GM21515 (cell line): ENCODE results near the gene C1QTNF1.

ENCODE experiments used
- ATAC-seq: cut with Tn5 transposase; IDR thresholded peaks from one replicate; pipeline ENCODE4 v1.9.1; 2021; ENCODE audit not compliant: unreplicated experiment

Gene C1QTNF1, protein sequence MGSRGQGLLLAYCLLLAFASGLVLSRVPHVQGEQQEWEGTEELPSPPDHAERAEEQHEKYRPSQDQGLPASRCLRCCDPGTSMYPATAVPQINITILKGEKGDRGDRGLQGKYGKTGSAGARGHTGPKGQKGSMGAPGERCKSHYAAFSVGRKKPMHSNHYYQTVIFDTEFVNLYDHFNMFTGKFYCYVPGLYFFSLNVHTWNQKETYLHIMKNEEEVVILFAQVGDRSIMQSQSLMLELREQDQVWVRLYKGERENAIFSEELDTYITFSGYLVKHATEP

DNA sequence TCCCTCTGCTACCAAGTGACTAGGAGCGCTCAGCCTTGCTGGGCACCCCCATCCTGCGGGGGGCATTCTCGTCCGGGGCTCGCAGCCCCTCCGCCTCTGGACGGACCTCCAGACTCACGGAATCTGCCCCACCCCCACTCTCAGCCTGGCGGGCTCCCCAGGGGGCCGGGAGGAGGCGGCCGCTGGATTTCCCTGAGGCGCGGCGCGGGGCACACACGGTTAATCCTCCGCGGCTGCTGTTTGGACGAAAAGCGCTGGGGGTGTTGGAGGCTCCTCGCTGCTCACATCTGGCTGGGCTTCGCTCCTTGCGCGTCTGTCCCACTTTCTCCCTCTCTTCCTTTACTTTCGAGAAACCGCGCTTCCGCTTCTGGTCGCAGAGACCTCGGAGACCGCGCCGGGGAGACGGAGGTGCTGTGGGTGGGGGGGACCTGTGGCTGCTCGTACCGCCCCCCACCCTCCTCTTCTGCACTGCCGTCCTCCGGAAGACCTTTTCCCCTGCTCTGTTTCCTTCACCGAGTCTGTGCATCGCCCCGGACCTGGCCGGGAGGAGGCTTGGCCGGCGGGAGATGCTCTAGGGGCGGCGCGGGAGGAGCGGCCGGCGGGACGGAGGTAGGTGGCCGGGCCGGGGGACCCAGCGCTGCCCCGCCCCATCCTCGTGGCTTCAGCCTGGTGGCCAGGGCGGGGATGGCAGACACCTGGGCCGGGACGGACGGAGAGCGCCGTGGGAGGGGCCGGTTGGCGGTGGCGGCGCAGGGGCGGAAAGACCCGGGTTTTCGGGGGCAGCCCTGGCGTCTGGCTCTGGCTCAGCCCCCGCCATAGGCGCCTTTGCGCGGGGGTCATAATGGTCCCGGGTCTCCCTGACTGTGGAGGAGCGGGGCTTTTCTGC is at the start of gene C1QTNF1:
TSS of gene C1QTNF1 (plus strand) at position 284 of the 886 bp plus-strand sequence. CDS start 19,800 bp downstream, outside the sequence.
- ATAC-seq: no peak

DNA sequence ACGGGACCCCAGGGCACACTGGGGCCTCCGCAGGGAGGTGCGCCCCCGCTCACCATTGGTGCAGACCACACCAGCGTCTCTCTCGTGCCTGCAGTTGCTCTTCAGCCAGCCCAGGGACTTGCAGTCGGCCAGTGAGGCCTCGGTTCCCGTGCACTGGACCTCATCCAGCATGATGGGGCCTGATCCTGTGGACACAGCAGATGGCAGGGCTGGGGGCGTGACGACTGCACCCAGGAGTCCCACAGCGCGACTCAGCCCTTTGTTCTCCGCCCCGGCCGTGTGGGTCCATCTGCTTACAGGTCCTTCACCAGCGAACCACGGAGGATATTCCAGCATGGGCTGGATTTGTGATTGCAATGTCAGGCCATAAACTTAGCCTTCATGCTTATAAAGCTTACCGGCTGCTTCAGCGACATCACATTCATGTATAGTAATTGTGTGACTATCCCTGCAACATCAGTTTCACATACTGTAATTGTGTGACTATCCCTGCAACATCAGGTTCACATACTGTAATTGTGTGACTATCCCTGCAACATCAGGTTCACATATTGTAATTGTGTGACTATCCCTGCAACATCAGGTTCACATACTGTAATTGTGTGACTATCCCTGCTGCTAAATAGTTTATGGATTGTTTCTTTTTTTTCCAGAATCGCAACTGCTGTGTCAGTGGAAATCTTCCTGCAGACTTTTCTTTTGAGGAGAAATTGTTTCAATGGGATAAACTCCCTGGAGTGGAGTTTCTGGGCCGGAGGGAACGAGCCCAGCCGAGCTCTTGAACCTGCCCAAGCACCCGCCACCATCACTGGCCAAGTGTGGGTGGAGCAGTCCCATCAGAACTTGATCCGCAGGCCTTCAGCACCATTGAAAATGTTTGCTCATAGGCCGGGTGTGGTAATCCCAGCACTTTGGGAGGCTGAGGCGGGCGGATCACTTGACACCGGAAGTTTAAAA is 49.1 kb upstream of the C1QTNF1 start:
- ATAC-seq: no peak

DNA sequence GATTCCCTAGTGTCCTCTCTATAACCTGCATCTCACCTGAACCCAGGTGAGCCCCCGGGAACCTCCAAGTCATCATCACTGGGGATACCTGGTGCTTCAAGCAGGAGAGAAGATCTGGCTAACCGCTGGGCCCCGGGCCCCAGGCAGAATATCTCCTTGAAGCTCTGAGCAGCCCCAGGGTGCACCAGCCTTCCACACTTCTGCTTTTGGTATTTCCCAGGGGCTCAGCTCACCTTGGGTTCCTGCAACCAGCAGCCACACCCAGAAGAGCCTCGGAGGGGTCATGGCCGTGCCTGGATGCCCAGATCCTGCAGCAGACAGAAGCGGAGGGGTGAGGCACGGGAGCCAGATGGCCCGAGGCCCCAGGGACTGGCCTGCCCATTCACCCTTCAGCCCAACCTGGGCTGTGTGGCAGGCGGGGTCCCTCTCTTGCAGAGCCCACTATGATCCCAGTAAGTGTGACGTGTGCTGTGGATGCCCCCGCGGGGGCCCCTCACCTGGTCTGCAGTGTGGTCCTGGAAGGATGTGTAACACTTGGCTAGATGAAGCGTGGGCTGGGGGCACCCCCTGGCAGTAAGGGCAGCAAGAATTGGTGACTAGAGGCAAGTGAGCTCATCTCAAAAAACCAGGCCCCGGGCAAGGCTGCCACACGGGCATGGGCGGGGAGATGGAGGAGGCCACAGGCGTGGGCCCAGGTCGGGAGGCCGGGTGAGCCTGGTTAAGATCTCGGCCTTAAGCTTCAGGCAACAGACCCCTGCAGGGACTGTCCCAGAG is 46.9 kb upstream of the C1QTNF1 start:
- ATAC-seq: no peak

DNA sequence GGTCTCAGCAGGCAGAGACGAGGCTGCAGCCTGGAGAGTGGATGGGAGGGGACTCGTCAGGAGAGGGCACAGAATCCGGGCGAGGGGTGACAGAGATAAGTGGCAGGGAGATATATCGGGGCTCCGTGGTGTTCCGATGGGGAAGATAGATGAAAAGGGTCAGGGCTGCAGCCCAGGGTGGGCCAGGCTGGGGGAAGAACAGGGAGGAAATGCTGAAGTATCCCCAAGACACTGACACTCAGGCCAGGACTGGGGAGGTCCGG is 46.4 kb upstream of the C1QTNF1 start:
- ATAC-seq: no peak

DNA sequence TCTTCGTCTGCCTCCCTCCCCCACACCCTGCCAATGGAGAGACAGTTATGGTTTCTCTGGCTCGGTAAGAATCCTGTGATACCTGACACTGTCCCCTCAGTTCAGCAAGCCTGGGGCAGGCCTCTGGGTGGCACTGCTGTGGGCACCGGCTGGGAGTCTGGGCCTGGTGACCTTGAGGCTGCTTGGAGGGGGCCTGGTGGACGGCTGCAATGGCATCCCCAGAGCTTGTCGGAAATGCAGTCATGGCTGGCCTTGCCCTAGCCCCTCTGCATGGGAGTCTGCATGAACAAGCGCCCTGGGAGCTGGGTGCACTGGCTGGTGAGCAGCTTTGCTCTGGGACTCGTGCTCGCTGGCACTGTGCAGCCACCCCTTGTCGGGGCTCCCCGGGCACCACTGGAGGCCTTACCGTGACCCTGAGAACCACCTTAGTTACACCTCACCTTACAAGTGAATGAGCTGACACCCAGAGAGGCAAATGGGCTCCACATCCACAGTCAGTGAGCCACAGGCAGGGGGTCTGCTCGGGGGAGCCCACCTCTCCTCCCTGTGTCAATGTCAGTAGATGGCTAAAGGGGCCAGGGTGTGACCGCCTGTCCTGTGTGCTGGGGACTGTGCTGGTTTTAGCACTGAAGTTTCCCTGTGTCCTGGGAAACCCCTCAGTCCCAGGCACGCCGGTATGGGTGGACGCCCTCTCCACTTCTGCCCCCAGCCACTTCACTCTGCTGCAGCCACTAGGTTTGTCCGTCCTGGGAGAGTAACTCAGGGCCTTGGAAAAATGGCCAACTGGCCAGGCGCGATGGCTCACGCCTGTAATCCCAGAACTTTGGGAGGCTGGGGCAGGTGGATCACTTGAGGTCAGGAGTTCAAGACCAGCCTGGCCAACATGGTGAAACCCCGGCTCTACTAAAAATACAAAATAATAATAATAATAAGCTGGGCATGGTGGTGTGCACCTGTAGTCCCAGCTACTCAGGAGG is 45.7 kb upstream of the C1QTNF1 start:
- no peak for ATAC-seq

DNA sequence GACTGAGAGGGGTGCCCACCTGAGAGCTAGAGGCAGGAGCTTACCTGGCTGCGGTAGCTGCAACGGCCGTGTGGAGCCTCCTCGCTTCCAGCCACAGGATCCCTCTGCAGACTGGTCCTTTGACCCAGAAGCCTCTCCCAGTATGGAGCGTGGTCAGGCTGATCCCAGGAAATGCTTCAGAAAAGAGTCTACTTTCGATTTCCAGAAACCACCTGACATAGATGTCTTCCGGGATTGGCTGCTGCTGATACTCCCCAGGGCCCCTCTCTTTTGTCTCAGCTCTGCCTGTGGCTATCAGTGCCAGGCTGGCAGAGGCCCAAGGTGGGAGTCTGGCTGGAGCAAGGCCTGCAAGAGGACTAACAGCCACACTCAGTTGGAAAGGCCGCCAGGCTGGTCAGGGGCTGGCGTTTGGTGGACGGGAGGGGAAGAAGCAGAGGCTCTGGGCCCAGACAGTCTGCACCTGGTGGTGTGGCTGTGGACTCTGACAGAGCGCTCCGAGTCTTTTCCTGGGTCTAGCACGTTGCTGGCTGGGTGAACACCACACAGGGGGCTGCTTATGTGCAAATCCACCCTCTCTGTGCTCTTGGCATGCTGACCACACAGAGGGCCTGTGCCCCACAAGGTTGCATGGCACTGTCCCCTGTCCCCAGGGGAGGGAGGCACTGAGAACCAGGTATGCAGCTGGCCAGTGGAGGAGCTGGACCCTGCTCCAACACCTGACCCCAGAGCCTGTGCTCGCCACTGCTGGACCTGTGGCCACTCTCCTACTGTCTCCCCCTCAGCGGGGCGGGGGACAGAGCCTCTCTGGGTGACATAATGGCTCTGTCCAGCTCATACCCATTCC is 44.0 kb upstream of the C1QTNF1 start, which contains the start of gene LGALS3BP:
TSS of gene LGALS3BP (minus strand) at position 144 of the 844 bp plus-strand sequence. CDS start 2,732 bp downstream, outside the sequence.
- no peak for ATAC-seq

DNA sequence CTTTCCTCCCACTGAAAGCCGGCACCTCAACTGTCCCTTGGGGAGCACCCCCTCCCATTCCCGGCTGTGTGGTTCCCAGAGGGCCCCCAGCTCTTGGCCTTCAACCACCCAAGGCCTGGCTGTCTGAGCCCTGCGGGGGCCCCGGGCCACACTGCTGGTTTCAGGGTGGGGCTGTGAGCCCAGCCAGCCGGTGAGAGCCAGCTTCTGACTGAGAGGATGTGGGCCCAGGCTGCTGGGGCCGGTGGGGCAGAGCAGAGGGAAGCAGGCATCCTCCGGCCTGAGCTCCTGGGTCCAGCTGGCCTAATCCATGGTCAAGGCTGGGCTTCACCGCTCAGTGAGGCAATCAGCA is 43.4 kb upstream of the C1QTNF1 start:
- no peak for ATAC-seq

DNA sequence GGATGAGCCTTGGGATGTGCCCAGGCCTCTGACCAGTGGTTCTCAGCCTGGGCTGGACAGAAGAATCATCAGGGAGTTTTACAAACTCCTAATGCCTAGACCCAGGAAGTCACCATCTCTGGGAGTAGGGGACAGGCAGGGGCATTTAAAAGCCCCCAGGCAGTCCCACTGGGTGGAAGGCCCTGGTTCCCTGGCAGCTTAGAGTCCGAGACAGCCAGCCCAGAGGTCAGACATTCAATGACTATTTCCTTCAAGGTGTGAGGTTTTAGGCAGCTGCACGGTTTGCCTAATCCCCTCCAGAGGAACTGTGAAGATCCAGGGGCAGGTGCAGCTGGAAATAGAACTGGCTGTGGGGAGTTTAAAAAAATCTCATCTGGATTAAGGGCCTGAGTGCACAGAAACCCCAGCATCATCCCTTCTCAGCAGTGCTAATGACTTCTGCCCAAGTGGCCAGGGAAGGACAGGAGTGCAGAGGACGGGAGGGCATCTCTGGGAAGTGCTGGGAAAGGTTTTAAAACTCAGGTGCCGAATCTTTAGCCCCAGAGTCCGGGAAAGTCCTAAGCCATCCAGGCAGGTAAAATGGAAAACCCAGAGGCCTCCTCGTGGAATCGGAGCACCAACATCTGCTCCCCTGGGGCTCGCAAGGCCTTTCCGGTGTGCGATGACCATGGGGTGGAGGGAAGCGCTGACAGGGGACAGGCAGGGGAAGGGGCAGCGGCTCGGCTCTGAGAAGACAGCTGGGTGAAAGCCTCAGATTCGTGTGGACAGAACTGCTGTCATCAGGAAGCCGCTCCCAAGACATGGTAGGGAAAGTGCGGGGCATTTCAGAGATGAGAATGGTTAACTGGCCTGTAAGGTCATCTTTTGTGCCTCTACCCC is 42.7 kb upstream of the C1QTNF1 start:
- no peak for ATAC-seq

DNA sequence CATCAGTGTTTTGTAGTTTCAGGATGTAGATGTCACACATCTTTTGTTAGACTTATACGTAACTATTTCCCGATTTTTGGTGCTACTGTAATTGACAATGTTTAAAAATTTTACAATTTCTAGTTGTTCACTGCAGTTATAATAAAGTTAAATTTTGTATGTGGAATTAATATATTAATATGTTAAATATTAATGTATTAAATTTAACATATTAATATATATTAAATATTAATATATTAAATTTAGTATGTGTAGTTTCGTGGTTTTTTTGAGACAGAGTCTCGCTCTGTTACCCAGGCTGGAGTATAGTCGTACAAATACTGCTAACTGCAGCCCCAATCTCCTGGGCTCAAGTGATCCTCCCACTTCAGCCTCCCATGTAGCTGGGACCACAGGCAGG is 38.6 kb upstream of the C1QTNF1 start:
- no peak for ATAC-seq

DNA sequence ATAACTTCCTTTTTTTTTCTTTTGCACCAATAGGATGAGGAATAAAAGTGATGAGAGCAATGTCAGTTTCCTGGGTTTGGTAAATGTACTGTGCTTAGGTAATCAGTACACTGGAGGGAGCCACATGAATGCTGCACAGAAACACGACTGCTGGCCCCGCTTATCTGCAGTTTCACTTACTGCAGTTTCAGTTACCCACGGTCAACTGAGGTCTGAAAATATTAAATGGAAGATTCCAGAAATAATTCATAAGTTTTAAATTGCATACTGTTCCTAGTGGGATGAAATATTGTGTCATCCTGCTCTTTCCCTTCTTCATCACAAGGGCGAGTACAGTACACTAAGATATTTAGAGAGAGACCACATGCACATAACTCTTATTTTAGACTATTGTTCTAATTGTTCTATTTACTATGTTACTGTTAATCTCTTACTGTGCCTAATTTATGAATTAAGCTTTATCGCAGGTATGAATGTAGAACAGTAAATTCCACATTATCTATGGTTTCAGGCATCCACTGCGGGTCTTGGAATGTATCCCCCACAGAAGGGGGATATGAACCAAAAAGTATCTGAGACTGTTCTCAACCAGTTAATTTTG is 37.8 kb upstream of the C1QTNF1 start:
- ATAC-seq: no peak

DNA sequence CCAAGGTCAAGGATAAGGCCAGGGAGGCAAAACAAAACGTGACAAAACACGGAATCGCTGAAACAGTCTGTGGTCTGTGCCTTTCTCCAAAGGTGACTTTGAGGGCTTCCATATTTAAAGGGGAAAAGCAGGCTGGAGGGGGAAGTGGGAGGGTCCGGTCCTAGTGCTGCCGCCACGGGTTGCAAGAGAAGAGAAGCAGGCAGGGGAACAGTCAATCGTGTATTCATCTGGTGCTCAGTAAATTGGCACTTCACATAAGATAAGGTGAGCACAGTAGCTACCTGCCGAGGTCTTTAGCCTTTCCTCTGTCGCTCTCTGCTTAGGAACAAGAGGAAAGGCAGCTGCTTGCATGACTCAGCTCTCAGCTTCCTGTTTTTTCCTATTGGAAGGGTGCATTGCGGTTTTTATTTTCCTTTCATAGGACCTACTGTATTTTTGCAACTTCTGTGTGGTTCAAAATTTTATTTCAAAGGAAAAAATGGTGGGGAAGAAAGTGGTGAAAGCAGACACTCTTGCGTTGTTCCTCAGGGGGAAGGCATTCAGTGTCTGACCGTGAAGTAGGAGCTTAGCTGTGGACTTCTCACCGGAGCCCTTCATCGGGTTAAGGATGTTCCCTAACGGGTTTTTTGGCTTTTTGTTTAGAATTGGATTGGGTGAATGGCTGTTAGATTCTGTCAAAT is 37.2 kb upstream of the C1QTNF1 start:
- no peak for ATAC-seq

DNA sequence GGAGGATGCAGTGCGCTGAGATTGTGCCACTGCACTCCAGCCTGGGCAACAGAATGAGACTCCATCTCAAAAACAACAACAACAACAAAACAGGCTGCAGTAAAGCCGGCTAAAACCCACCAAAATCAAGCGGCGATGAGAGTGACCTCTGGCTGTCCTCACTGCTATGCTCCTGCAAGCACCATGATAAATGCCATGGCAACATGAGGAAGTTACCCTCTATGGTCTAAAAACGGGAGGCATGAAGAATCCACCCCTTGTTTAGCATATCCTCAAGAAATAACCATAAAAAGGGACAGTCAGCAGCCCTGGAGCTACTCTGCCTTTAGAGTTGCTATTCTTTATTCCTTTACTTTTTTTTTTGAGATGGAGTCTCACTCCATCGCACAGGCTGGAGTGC is 35.8 kb upstream of the C1QTNF1 start:
- no peak for ATAC-seq

DNA sequence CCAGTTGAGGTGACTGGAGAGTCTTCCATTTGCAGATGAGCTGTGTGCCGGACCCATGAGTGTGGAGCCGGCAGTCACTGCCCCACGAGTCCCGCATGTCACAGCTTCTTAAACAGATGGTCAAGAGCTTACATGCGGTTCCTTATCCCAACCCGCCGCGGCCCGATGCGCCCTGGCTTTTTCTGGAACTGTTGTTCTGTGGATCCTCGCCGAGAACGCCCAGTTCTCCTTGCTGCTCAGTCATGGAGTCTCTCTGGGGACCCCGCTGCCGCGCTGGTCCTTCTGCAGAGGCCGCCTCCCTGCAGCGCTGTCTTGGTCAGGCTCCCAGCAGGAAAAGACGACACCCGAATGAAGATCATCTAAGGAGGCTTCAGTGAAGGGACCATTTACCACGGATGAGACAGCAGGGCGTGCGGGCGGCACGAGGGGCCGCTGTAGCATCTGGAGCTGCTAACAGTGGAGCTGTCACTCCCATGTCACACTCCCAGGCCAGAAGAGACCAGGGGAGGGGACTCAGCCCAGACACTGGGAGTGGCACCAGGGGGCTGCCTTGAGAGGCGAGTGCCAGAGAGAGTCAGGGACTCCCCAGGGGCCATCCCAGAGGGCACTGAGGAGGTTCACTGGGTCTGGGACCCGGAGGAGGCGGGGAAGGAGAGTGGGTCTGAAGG is 33.5 kb upstream of the C1QTNF1 start:
- ATAC-seq: no peak

DNA sequence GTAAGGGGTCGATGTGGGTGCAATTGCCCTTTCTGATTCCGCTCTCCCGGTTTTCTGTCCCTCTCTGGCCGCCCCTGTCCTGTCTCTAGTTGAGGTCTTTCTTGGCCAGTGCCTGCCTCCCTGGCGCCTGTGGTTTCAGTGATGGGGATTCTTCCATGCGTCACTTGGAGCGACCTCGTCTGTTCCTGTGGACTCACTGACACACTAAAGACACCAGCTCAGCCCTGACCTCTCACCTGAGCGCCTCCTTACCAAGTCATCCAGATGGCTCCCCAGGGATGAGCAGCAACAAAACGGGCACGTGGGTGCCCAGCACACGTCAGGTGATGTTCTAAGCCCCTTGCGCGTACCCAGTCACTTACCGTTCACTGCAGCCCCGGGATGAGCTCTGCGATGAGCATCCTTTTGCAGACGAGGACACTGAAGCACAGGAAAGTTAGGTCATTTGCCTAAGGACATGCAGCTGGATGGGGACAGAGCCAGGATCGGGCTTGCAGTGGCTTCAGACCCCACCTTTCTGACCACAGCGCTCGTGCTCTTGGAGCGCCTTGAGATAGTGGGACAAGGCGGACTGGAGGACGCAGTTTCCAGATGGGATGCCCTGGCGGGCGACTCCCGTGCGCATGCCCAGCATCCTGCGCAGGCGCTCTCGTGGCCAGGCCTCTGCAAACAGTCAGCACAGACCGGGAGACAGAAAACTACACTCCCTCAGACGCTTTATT is 32.8 kb upstream of the C1QTNF1 start:
- ATAC-seq: no peak

DNA sequence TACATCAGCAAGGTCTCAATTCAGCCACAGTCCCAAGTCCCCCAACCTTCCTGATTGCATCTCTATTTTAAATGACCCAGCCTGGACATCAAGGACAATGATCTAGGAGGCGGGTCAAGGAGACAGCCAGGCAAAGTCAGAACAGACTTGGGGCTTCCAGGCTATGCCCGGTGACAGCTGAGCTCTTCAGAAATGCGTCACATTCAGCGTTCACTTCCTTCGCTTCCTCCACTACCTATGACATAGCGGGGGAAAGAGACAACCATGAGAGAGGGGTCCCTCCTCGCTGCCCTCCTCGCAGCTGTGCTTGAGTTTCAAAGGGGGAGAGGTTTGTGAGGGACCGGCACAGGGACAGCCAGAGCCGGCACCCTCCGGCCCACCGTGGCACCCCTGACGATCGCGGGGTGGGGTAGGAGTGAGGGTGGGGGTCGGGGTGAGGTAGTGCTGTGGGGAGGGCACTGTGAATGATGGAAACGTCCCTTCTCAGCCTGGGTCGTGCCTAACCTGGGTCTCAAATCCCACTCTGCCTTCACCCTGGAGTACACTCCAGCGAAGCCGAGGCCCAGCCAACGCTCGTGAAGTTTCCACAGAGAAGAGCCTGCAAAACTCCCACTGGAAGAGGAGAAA is 31.9 kb upstream of the C1QTNF1 start:
- ATAC-seq: no peak
